Esophagus squamous epithelium (tissue), 4 donors: ENCODE data around the gene KDM6B.

Experiments used
- CTCF ChIP-seq, 6 experiments: fragments of 450-650 bp in 4 of 6; fragments of 200-600 bp in 2 of 6; sonication (generic) in 2 of 6; IDR thresholded peaks; one replicate each; pipeline ENCODE4 v1.5.1; 2016 to 2019; ENCODE audit warnings: antibody characterized with exemption in 6 of 6, mild to moderate bottlenecking in 4 of 6, moderate library complexity in 4 of 6
- POLR2A ChIP-seq, 4 donors: fragments of 450-650 bp; IDR thresholded peaks; one replicate each; pipeline ENCODE4 v1.6.1; 2017; ENCODE audit warnings: antibody characterized with exemption in 4 of 4, mild to moderate bottlenecking in 4 of 4, moderate library complexity in 3 of 4

GRCh38 chr17:7853691-7854038 lies 19.6 kb downstream of the KDM6B start:
- no peak for TF ChIP-seq POLR2A (IDR thresholded peaks at IDR 0.05)
- no peak for TF ChIP-seq CTCF (IDR thresholded peaks at IDR 0.05)
